Measurements from ENCODE around the gene STPG3. TPM values are rescaled to one million over a fixed set of nuclear protein-coding genes. Genes with fewer than 3 reads are reported as not detected.

The STPG3 gene
- total RNA-seq, 1 donor from 2014 or later: 0.58 TPM

- peak overlapping the region; percentile 96 for H3K27ac ChIP-seq (replicated peaks)
- intact Hi-C loops (cut with micrococcal nuclease): no loop called here
Measured at GRCh38 chr9:137223078-137223970, 27.8 kb upstream of the STPG3 start.

GRCh38 chr9:137224830-137225694, 26.0 kb upstream of the STPG3 start, which contains the start of gene CYSRT1:
CYSRT1 (plus strand) TSS chr9:137225174; CDS start chr9:137225622, 448 bp downstream.
- Histone ChIP-seq H3K9me3 (replicated peaks) (no peaks in the 10 kb centered on the region), H3K27ac (replicated peaks) (peak within 1 kb of the TSS; percentile 96), H3K27me3 (ENCODE audit: low read depth) (peaks cover 22% of the 10 kb centered on the region), H3K4me1 (peaks cover 38% of the 10 kb centered on the region), H3K4me3 (peak within 1 kb of the TSS; percentile 91), H3K36me3 (no peaks in the 10 kb centered on the region)
- TF ChIP-seq CTCF (IDR thresholded peaks at IDR 0.05; ENCODE audit: borderline replicate concordance): no peak
- intact Hi-C loops (cut with micrococcal nuclease): loop anchor here (5.0 kb wide), 1 partner anchor 103 kb away; no protein-coding TSS in a partner anchor
- DNase-seq: no peak

More at GRCh38 chr9:137223078-137223970, 27.8 kb upstream of the STPG3 start:
- TF ChIP-seq CTCF (IDR thresholded peaks at IDR 0.05; ENCODE audit: borderline replicate concordance): no peak
- Histone ChIP-seq H3K36me3 (no peaks in the 10 kb centered on the region), H3K9me3 (replicated peaks) (no peaks in the 10 kb centered on the region), H3K27me3 (ENCODE audit: low read depth) (peaks cover 4% of the 10 kb centered on the region), H3K4me3 (peak overlapping the region; percentile 91), H3K4me1 (peaks cover 47% of the 10 kb centered on the region)
- peak; percentile 97 for DNase-seq

- Histone ChIP-seq H3K4me1 (peaks cover 32% of the 10 kb centered on the region), H3K4me3 (no peak overlapping the region), H3K9me3 (replicated peaks) (no peaks in the 10 kb centered on the region), H3K27me3 (ENCODE audit: low read depth) (peaks cover 29% of the 10 kb centered on the region), H3K36me3 (no peaks in the 10 kb centered on the region), H3K27ac (replicated peaks) (no peak overlapping the region)
- DNase-seq: no peak
- intact Hi-C loops (cut with micrococcal nuclease): loop anchor here (5.0 kb wide), 1 partner anchor 104 kb away; no protein-coding TSS in a partner anchor
- no peak for TF ChIP-seq CTCF (IDR thresholded peaks at IDR 0.05; ENCODE audit: borderline replicate concordance)
Measured at GRCh38 chr9:137225699-137226331, 25.3 kb upstream of the STPG3 start.

GRCh38 chr9:137226338-137227053, 24.6 kb upstream of the STPG3 start:
- Histone ChIP-seq H3K9me3 (replicated peaks) (no peaks in the 10 kb centered on the region), H3K27me3 (ENCODE audit: low read depth) (peaks cover 36% of the 10 kb centered on the region), H3K27ac (replicated peaks) (no peak overlapping the region), H3K36me3 (no peaks in the 10 kb centered on the region), H3K4me3 (no peak overlapping the region), H3K4me1 (peaks cover 27% of the 10 kb centered on the region)
- intact Hi-C loops (cut with micrococcal nuclease): loop anchor here (5.0 kb wide), 1 partner anchor 104 kb away; no protein-coding TSS in a partner anchor
- no peak for TF ChIP-seq CTCF (IDR thresholded peaks at IDR 0.05; ENCODE audit: borderline replicate concordance)
- DNase-seq: no peak
